ENCODE results near the gene TIMP2. TPM values are rescaled to one million over a fixed set of nuclear protein-coding genes. Genes with fewer than 3 reads are reported as not detected.

Gene TIMP2
- total RNA-seq, 2 experiments from 2014 or later = 0.54 TPM; not detected in 1

DNA sequence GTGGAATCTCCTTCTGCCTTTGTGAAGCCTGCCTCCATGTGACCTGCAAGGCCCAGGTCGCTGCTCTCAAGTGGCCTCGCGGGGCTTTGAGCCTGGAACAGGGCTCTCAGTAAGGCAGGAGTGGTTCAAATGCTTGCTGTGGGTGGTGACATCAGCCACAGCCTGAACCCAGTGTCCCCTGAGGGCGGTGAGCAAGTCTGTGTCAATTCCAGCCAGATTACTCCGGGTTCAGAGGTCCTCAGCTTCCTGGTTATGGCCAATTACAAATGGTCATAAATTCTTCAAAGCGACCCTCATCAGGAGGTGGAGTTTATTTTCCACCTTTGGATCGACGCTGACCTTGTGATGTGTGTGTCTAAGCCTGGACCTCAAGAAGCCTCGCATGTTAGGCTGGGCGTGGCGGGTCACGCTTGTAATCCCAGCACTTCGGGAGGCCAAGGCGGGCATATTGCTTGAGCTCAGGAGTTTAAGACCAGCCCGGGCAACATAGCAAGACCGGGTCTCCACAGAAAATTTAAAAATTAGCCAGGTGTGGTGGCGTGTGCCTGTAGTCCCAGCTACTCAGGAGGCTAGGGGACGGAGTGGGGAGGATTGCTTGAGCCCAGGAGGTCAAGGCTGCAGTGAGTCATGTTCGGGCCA, 37.3 kb upstream of the TIMP2 start:
- TF ChIP-seq, protein P1, sequence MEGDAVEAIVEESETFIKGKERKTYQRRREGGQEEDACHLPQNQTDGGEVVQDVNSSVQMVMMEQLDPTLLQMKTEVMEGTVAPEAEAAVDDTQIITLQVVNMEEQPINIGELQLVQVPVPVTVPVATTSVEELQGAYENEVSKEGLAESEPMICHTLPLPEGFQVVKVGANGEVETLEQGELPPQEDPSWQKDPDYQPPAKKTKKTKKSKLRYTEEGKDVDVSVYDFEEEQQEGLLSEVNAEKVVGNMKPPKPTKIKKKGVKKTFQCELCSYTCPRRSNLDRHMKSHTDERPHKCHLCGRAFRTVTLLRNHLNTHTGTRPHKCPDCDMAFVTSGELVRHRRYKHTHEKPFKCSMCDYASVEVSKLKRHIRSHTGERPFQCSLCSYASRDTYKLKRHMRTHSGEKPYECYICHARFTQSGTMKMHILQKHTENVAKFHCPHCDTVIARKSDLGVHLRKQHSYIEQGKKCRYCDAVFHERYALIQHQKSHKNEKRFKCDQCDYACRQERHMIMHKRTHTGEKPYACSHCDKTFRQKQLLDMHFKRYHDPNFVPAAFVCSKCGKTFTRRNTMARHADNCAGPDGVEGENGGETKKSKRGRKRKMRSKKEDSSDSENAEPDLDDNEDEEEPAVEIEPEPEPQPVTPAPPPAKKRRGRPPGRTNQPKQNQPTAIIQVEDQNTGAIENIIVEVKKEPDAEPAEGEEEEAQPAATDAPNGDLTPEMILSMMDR (conservative IDR thresholded peaks at IDR 0.05; ENCODE audit: low read length) = no peak
- TF ChIP-seq EZH2phosphoT487 (IDR thresholded peaks at IDR 0.05; ENCODE audit: borderline replicate concordance, low read depth, low read length) = no peak
- no peak overlapping the region for H3K27ac ChIP-seq (ENCODE audit: low read depth, low read length, poor library complexity, severe bottlenecking)
- no peak overlapping the region for H2AFZ ChIP-seq (ENCODE audit: low read length)
- no peak overlapping the region for H3K4me3 ChIP-seq (ENCODE audit: low read depth, low read length, poor library complexity, severe bottlenecking)
- H3K9me3 ChIP-seq (ENCODE audit: low read length) = no peaks in the 10 kb centered on the region
- H3K4me2 ChIP-seq (ENCODE audit: low read length) = no peak overlapping the region
- no peak for DNase-seq (ENCODE audit: low spot score)
- POLR2A ChIA-PET = no interaction called here
- no peaks in the 10 kb centered on the region for H3K79me2 ChIP-seq (ENCODE audit: insufficient read depth, low read depth, low read length)
- H3K9me2 ChIP-seq (ENCODE audit: insufficient read depth, low read length) = no peaks in the 10 kb centered on the region
- peaks cover 16% of the 10 kb centered on the region for H3K4me1 ChIP-seq (ENCODE audit: insufficient read depth, low read length, poor library complexity, severe bottlenecking)
- H4K20me1 ChIP-seq (ENCODE audit: insufficient read depth, low read length) = no peaks in the 10 kb centered on the region
- H3K36me3 ChIP-seq (ENCODE audit: insufficient read depth, low read length) = no peaks in the 10 kb centered on the region
- intact Hi-C loops (cut with micrococcal nuclease; ENCODE audit: unreplicated experiment) = no loop called here
- CTCF ChIA-PET (ENCODE audit: unreplicated experiment) = no interaction called here
- BruUV-seq (replicated peaks) = no TSS peak

DNA sequence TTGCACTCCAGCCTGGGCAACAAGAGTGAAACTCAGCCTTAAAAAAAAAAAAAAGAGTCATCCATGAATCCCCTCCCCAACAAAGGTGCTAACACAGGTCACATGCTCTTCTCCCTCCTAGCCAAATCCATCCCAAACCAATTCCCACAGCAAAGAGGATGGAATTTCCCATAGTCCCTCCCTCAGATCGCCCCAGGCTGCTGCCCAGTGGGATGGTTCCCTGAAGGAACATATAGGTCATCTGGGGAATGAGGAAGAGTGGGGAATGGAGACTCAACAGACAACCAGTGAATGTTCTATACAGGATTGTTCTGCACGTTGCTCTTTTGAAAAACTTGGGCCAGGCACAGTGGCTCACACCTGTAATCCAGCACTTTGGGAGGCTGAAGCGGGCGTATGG, 36.4 kb upstream of the TIMP2 start:
- ChIA-PET POLR2A (interaction anchor here (0.9 kb wide), 1 partner anchor 11 kb away, joined by 5 read pairs; no protein-coding TSS in a partner anchor), CTCF (ENCODE audit: unreplicated experiment) (no interaction called here)
- Histone ChIP-seq H3K79me2 (ENCODE audit: insufficient read depth, low read depth, low read length) (no peaks in the 10 kb centered on the region), H2AFZ (ENCODE audit: low read length) (no peak overlapping the region), H3K9me3 (ENCODE audit: low read length) (no peaks in the 10 kb centered on the region), H3K4me3 (ENCODE audit: low read depth, low read length, poor library complexity, severe bottlenecking) (no peak overlapping the region), H3K4me1 (ENCODE audit: insufficient read depth, low read length, poor library complexity, severe bottlenecking) (peaks cover 16% of the 10 kb centered on the region), H4K20me1 (ENCODE audit: insufficient read depth, low read length) (no peaks in the 10 kb centered on the region), H3K27ac (ENCODE audit: low read depth, low read length, poor library complexity, severe bottlenecking) (no peak overlapping the region), H3K36me3 (ENCODE audit: insufficient read depth, low read length) (no peaks in the 10 kb centered on the region), H3K9me2 (ENCODE audit: insufficient read depth, low read length) (no peaks in the 10 kb centered on the region), H3K4me2 (ENCODE audit: low read length) (no peak overlapping the region)
- intact Hi-C loops (cut with micrococcal nuclease; ENCODE audit: unreplicated experiment) = no loop called here
- no TSS peak for BruUV-seq (replicated peaks)
- TF ChIP-seq, protein P1 (conservative IDR thresholded peaks at IDR 0.05; ENCODE audit: low read length) = no peak
- TF ChIP-seq EZH2phosphoT487 (IDR thresholded peaks at IDR 0.05; ENCODE audit: borderline replicate concordance, low read depth, low read length) = no peak
- DNase-seq (ENCODE audit: low spot score) = no peak

DNA sequence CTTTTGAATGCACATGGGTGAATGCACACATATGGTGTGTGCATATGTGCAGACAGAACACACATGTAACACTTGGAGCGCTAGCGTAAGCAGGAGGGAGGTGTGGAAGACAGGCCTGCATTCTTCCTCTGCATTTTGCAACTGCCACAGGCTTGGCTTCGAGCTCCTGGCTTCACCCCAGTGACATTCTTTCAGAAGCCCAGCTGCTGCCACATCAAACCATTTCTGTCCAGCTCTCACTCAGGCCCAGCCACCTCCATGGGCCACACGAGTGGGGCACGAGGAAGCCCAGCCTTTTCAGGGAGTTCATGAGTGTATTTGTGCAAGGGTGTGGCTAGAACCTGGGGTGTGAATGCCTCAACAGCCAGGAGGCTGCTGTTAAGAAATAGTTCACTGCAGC, 35.7 kb upstream of the TIMP2 start:
- Histone ChIP-seq H3K4me3 (ENCODE audit: low read depth, low read length, poor library complexity, severe bottlenecking) (no peak overlapping the region), H3K27ac (ENCODE audit: low read depth, low read length, poor library complexity, severe bottlenecking) (no peak overlapping the region), H3K9me3 (ENCODE audit: low read length) (no peaks in the 10 kb centered on the region), H3K4me2 (ENCODE audit: low read length) (no peak overlapping the region), H3K4me1 (ENCODE audit: insufficient read depth, low read length, poor library complexity, severe bottlenecking) (peaks cover 14% of the 10 kb centered on the region), H3K9me2 (ENCODE audit: insufficient read depth, low read length) (no peaks in the 10 kb centered on the region), H4K20me1 (ENCODE audit: insufficient read depth, low read length) (no peaks in the 10 kb centered on the region), H2AFZ (ENCODE audit: low read length) (no peak overlapping the region), H3K79me2 (ENCODE audit: insufficient read depth, low read depth, low read length) (no peaks in the 10 kb centered on the region), H3K36me3 (ENCODE audit: insufficient read depth, low read length) (no peaks in the 10 kb centered on the region)
- intact Hi-C loops (cut with micrococcal nuclease; ENCODE audit: unreplicated experiment) = no loop called here
- no peak for DNase-seq (ENCODE audit: low spot score)
- TF ChIP-seq EZH2phosphoT487 (IDR thresholded peaks at IDR 0.05; ENCODE audit: borderline replicate concordance, low read depth, low read length) = no peak
- TF ChIP-seq, protein P1 (conservative IDR thresholded peaks at IDR 0.05; ENCODE audit: low read length) = no peak
- CTCF ChIA-PET (ENCODE audit: unreplicated experiment) = no interaction called here
- POLR2A ChIA-PET = interaction anchor here (0.9 kb wide), 1 partner anchor 11 kb away, joined by 5 read pairs; no protein-coding TSS in a partner anchor
- BruUV-seq (replicated peaks) = no TSS peak

Measured in OCI-LY7 (cell line).